ENCODE results near the gene UCK1.

UCK1 gene

GRCh38 chr9:131494296-131494870, 36.7 kb downstream of the UCK1 start:
- no peak for DNase-seq

- DNase-seq = no peak
These were observed 39.0 kb downstream of the UCK1 start for GRCh38 chr9:131492070-131492469.

GRCh38 chr9:131491001-131491710, 39.9 kb downstream of the UCK1 start:
- DNase-seq = no peak

- no peak for DNase-seq
These were observed 40.5 kb downstream of the UCK1 start for GRCh38 chr9:131490514-131490913.

GRCh38 chr9:131487621-131488031, 43.4 kb downstream of the UCK1 start:
- no peak for DNase-seq

GRCh38 chr9:131487001-131487400, 44.1 kb downstream of the UCK1 start:
- no peak for DNase-seq

- DNase-seq = no peak
These were observed 45.2 kb downstream of the UCK1 start for GRCh38 chr9:131485728-131486422.

- no peak for DNase-seq
These were observed 45.9 kb downstream of the UCK1 start for GRCh38 chr9:131485206-131485605.

GRCh38 chr9:131484560-131485185, 46.4 kb downstream of the UCK1 start:
- no peak for DNase-seq

GRCh38 chr9:131484051-131484445, 47.0 kb downstream of the UCK1 start:
- DNase-seq = no peak

- DNase-seq = no peak
These were observed 47.6 kb downstream of the UCK1 start for GRCh38 chr9:131483319-131484050.

- no peak for DNase-seq
These were observed 48.6 kb downstream of the UCK1 start for GRCh38 chr9:131482343-131483006.

GRCh38 chr9:131481441-131482342, 49.4 kb downstream of the UCK1 start:
- DNase-seq = no peak

GRCh38 chr9:131480258-131480657, 50.8 kb downstream of the UCK1 start:
- no peak for DNase-seq

- DNase-seq = no peak
These were observed 52.2 kb downstream of the UCK1 start for GRCh38 chr9:131478911-131479310.

GRCh38 chr9:131478421-131478868, 52.6 kb downstream of the UCK1 start:
- DNase-seq = no peak

- DNase-seq = no peak
These were observed 53.1 kb downstream of the UCK1 start for GRCh38 chr9:131477816-131478419.

- DNase-seq = no peak
These were observed 53.7 kb downstream of the UCK1 start for GRCh38 chr9:131477367-131477766.

- DNase-seq = no peak
These were observed 54.2 kb downstream of the UCK1 start for GRCh38 chr9:131476777-131477345.
